NCI-H1930 (cell line): ENCODE data around the gene AVEN.
"Not testable (repeated sequence)": the region's sequence is repeated elsewhere in the genome, so short reads cannot be mapped to it uniquely, and the experiment has no call there.

Experiments
- DNase-seq, 2 experiments: peaks; one replicate each; lab custom pipeline; 2025; lab: John Stamatoyannopoulos, UW

AVEN gene

GRCh38 chr15:34043391-34043790 is 4.4 kb upstream of the AVEN start:
- DNase-seq, result no peak

DNA sequence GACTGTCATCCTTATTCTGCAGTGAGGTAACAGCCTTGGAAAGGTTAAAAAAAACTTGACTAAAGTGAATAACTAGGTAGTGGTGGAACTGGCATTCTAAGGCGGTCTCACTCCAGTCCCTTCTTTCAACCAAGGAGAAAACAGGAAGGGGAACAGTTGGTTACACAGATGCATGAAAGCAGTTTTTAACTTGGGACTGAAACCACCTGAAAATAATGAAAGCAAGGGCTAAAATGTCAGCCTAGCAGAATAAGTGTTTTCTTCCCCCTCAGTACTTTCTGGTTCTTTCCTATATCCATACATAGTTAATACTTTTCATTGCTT is 748 bp upstream of the AVEN start:
- no peak for DNase-seq

GRCh38 chr15:34038023-34038870 is 757 bp downstream of the AVEN start:
- peak; percentile 29 to 38 for DNase-seq

DNA sequence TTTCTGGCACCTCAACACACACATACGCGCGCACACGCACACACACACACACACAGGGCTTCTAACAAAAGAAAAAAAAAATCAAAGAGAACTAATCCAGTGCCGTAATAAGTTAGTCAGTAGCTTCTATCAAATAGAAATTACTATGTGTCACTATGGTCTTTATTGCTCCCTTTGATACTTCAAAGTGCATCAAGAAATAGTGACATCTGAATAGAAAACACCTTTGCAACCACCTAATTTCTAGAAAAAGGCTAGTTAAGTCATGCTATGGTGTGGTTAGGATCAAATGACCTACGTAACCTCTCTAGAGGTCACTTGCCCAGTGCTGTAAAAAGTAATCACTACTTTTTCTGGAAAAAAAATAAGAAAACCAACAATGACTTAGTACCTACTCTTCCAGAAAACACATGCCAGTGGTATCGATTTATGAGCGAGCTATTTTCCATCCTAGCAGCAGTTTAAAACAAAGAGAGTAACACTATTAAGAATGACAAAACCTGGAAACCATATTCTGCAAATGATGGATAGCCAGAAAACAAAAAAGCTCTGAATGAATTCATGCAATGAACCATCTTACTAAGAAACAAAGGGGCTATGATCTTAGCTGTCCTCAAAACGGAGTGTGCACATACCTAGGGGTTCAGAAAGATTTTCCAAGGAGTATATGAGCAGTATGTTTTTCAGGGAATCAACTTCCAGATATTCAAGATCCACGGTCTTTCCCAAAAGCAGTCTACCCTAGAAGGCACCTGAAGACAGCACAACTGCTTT is 6.8 kb downstream of the AVEN start:
- DNase-seq, result no peak

- no peak for DNase-seq
Measured at GRCh38 chr15:34027606-34028005, 11.4 kb downstream of the AVEN start.

DNA sequence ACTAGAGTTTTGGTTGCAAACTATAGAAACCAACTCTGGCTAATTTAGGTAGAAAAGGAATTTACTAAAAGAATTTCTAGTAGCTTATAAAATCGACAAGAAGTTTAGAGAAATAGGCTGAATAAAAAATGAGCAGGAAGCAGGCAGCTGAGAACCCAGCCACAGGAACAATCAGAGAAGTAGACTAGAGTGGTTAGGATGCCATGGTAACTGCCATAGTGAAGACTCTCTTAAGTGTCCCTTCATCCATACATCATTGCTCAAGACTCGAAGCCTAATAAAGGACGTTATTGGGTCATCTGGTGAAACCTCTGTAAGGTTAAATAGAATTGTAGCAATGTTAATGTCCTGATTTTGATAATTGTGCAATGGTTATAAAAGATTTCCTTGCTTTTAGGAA is 13.8 kb downstream of the AVEN start:
- no peak for DNase-seq

DNA sequence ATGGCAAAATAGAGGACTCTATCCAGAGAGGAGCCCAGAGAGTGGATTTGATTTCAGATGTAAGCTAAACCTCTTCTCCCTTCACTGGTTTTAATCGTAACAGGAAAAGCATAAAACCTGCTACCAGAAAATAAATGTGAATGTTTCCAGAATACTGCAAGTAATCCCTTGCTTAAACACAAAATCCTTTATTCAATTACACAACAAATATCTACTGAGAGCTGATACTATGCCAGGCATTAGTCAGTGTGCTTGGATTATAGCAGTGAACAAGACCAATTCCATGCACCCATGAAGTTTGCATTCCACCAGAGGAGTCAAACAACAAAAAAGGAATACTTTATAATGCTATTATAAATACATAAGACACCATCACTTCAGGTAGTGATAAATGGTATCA is 15.1 kb downstream of the AVEN start:
- no peak for DNase-seq

DNA sequence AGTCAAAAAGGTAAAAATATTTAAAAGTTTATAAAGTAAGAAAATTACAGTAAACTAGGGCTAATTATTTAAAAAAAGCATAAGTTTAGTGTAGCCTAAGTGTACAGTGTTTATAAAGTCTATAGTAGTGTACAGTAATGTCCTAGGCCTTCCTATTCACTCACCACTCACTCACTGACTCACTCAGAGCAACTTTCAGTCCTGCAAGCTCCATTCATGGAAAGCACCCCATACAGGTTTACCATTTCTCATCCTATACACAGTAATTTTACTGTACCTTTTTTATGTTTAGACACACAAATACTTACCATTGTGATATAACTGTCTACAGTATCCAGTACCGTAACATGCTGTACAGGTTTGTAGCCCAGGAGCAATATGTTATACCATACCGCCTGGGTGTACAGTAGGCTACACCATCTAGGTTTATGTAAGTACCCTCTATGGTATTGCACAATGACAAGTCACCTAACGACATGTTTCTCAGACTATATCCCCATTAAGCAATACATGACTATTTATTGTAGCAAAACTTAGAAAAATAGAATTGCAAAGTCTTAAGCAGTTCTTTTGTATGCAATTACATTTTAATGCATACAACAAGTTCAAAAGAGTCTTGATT is 19.5 kb downstream of the AVEN start:
- DNase-seq, result no peak

- not testable (repeated sequence) for DNase-seq
Measured at GRCh38 chr15:34018738-34019137, 20.3 kb downstream of the AVEN start.

GRCh38 chr15:34018021-34018645 is 20.9 kb downstream of the AVEN start:
- DNase-seq, result no peak

DNA sequence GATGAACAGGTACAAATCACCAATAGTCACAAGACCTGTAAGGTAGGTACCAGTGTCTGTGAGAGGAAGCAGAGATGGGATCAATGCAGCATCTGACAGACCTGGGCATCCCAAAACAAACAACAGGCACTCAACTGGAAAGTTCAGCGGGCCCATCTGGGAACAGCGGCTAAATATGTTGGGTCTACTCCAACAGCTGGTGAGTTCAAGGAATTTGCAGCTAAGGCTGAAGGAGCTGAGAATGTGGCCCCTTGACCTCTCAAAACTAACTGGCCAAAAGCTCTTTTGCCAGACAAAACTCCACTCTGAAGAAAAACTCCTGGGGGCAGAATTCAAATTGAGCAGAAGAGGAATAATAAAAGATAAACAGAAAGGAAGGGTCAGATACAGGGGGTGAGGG is 24.4 kb downstream of the AVEN start:
- DNase-seq, result no peak

GRCh38 chr15:34013746-34014145 is 25.3 kb downstream of the AVEN start:
- DNase-seq, result no peak

GRCh38 chr15:34012461-34013028 is 26.5 kb downstream of the AVEN start:
- no peak for DNase-seq

DNA sequence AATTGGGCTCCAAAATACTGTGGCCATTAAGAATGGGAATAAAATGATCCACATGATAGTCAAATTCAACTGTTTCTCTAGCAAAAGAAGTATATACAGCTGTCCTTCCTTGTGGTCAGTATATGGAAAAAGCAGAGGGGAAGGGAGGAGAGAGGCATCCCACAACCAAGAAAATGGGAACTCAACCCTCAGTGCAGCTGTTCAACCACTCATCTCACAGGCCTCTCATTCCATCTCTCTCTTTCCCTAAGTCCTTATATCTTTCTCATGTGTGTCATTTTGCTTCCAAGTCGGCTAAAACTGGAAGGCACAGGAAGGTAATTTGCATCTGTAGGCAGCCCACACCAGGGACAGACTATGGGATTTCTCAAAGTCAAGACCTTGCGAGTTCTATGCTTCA is 27.5 kb downstream of the AVEN start:
- DNase-seq, result no peak

DNA sequence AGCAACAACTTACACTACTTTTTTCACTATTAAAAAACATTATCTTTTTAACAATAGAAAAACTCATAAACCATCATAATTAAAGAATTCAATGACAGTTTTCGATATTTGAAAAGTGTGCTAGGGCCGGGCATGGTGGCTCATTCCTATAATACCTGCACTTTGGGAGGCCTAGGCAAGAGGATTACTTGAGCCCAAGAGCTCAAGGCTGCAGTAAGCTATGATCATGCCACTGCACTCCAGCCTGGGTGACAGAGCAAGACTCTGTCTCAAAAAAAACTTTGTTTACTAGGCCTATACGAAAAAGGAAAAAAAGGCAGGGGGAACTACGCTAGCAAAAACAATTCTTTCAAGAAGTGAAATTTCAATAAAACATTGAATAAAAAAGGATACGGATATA is 28.1 kb downstream of the AVEN start:
- DNase-seq, result no peak

- DNase-seq, result no peak
Measured at GRCh38 chr15:34009656-34010055, 29.3 kb downstream of the AVEN start.

DNA sequence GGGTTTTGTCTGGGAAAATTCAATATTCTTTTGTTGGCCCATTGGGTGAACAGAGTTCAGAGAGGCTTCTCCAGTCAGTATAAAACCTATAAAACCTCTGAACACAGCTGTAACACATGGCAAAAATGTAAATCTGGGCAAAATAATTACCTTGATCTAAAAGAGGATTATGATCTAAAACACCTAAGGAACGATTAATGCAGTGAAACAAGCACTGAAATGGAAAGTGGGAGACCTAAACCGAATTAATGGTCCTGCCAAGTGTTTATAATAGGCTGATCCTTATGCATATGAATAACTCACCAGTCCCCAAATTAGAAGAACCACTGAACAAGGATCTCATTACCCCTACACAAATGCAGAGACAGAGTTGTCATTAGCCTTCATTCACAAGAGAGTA is 32.6 kb downstream of the AVEN start:
- DNase-seq, result no peak

- DNase-seq, result no peak
Measured at GRCh38 chr15:34001536-34001935, 37.5 kb downstream of the AVEN start.

GRCh38 chr15:33995666-33996065 is 43.3 kb downstream of the AVEN start:
- not testable (repeated sequence) for DNase-seq

GRCh38 chr15:33994005-33994615 is 44.9 kb downstream of the AVEN start:
- DNase-seq, result peak; percentile 4 to 6

DNA sequence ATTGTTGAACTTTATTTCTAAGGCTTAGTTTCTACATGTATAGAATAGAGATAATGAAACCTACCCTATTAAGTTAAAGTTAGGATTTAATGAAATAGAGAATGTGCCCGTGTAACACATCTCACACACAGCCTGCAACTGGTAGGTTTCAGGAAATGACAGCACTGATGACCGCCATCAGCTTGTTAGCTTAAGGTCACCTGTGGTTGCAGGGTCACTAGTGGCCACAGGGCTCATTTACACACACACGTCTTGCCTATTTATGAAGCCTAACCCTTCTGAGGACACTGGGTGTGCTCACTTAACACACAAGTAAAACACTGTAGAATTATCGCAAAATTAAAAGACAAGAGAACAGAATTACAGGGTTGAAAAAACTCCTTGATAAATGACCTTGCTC is 50.6 kb downstream of the AVEN start:
- DNase-seq, result no peak

- no peak for DNase-seq
Measured at GRCh38 chr15:33987444-33987843, 51.6 kb downstream of the AVEN start.
